SK-N-DZ (cell line): Measurements from ENCODE around the gene ATP2C2. TPM values are rescaled to one million over a fixed set of nuclear protein-coding genes. Genes with fewer than 3 reads are reported as not detected.
"Not testable (repeated sequence)": the region's sequence is repeated elsewhere in the genome, so short reads cannot be mapped to it uniquely, and the experiment has no call there.

Experiments
- DNase-seq: peaks from one replicate; pipeline ENCODE4 v3.0.0-alpha.2; 2015; ENCODE audit warnings: low spot score
- polyA plus RNA-seq, 2 experiments: library from polyadenylated mRNA; depleted of rRNA; stranded (reverse); fragments of >200 nt; gene quantifications; 2 replicates each; pipeline ENCODE4 v1.2.3, GENCODE V29; 2014

ATP2C2 gene
- not detected in 2 replicates for polyA plus RNA-seq (2014; cell fraction: cytosol; rRNA removed)
- polyA plus RNA-seq (2014; cell fraction: nucleus; rRNA removed): not detected in 2 replicates

GRCh38 chr16:84368308-84368996, at the start of gene ATP2C2:
ATP2C2 (plus strand) TSS chr16:84368538; CDS start chr16:84368616, 78 bp downstream.
- DNase-seq: no peak

- DNase-seq: no peak
These were observed 49.1 kb upstream of the ATP2C2 start for GRCh38 chr16:84319146-84319760.

- DNase-seq: no peak
These were observed 47.8 kb upstream of the ATP2C2 start for GRCh38 chr16:84320511-84320910.

- no peak for DNase-seq
These were observed 46.4 kb upstream of the ATP2C2 start for GRCh38 chr16:84321932-84322331.

GRCh38 chr16:84322749-84323148, 45.6 kb upstream of the ATP2C2 start:
- DNase-seq: no peak

- DNase-seq: no peak
These were observed 44.7 kb upstream of the ATP2C2 start for GRCh38 chr16:84323606-84324005.

- no peak for DNase-seq
These were observed 43.7 kb upstream of the ATP2C2 start for GRCh38 chr16:84324434-84325262.

- DNase-seq: no peak
These were observed 41.8 kb upstream of the ATP2C2 start for GRCh38 chr16:84326545-84326944.

- no peak for DNase-seq
These were observed 40.3 kb upstream of the ATP2C2 start for GRCh38 chr16:84327926-84328505.

- DNase-seq: no peak
These were observed 39.3 kb upstream of the ATP2C2 start for GRCh38 chr16:84329016-84329415.

GRCh38 chr16:84329843-84330684, 38.3 kb upstream of the ATP2C2 start:
- DNase-seq: no peak

GRCh38 chr16:84330685-84331050, 37.7 kb upstream of the ATP2C2 start:
- DNase-seq: no peak

- no peak for DNase-seq
These were observed 36.1 kb upstream of the ATP2C2 start for GRCh38 chr16:84331998-84332780.

- DNase-seq: no peak
These were observed 35.2 kb upstream of the ATP2C2 start for GRCh38 chr16:84332975-84333684.

- no peak for DNase-seq
These were observed 34.3 kb upstream of the ATP2C2 start for GRCh38 chr16:84334058-84334457.

- no peak for DNase-seq
These were observed 33.9 kb upstream of the ATP2C2 start for GRCh38 chr16:84334482-84334881.

GRCh38 chr16:84337236-84337635, 31.1 kb upstream of the ATP2C2 start:
- not testable (repeated sequence) for DNase-seq

GRCh38 chr16:84339311-84339710, 29.0 kb upstream of the ATP2C2 start:
- DNase-seq: no peak

GRCh38 chr16:84339766-84340165, 28.6 kb upstream of the ATP2C2 start:
- no peak for DNase-seq
